ENCODE results near the gene AFP. TPM values are rescaled to one million over a fixed set of nuclear protein-coding genes. Genes with fewer than 3 reads are reported as not detected.
A peak's percentile ranks its signal among the peaks of the same experiment; 100 is the strongest.

Gene AFP
- total and polyA plus RNA-seq, 2 of the 13 experiments (the other 11 are each of a cell fraction or from before 2014, with no cell fraction given) = 9,434 to 13,105 TPM

DNA sequence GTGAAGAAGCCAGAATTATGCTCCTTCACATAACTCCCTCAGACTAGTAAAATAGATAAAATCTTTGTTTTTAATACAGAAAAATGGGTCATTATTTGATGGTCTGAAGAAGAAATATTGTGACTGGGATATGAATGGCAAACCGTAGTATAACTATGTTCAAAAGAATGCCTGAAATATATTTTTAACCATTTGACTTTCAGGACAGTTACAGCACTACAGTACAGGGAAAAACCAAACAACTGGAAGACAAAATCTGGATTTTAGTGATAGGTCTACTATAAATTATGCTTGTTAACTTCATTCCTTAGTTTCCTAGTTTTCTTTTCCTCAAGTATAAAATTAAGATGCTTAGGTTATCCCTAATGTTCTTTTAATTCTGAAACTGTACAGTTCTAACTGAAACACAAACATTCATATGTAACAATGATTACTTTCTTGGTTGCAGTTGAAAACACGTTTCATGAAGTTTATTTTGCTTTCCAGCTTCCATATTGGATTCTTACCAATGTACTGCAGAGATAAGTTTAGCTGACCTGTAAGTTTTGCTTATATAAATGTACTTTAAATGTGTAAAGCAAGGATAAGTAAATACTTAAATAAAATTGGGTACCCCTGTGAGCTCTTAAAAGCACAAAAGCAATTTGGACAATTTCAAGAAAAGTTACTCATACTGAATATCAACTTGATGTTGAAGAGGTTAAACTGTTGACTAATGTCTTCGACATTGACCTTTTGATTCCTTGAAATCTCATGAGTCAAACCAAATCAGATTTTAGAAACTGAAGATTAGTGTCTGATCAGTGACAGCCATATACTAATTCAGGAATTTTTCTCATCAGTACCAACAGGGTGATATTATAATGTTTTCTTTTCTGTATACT lies 895 bp downstream of the AFP start (continued):
- TF ChIP-seq ETV5 (CRISPR knock-in tag; IDR thresholded peaks at IDR 0.05; ENCODE audit: borderline replicate concordance) (no peak), SALL2 (CRISPR knock-in tag; IDR thresholded peaks at IDR 0.05) (no peak), NKX3-1 (CRISPR knock-in tag; IDR thresholded peaks at IDR 0.05) (no peak; the same call in none of the 2 replicates), ZNF460 (CRISPR knock-in tag; IDR thresholded peaks at IDR 0.05; ENCODE audit: borderline replicate concordance) (no peak), MAZ (IDR thresholded peaks at IDR 0.05; ENCODE audit: borderline replicate concordance, low read depth, low read length) (no peak), MAZ (CRISPR knock-in tag; IDR thresholded peaks at IDR 0.05; ENCODE audit: low read depth) (no peak), GFI1 (CRISPR knock-in tag; IDR thresholded peaks at IDR 0.05; ENCODE audit: borderline replicate concordance) (no peak), ZNF761 (CRISPR knock-in tag; conservative IDR thresholded peaks at IDR 0.05) (no peak), ZNF615 (CRISPR knock-in tag; IDR thresholded peaks at IDR 0.05; ENCODE audit: borderline replicate concordance) (no peak), ARNT (IDR thresholded peaks at IDR 0.05) (no peak), BCL6 (CRISPR knock-in tag; IDR thresholded peaks at IDR 0.05) (peak; percentile 9; the same call in 1 of the 2 replicates), ZNF256 (CRISPR knock-in tag; conservative IDR thresholded peaks at IDR 0.05) (no peak), PAF1 (CRISPR knock-in tag; IDR thresholded peaks at IDR 0.05) (peak; percentile 91), ZNF83 (CRISPR knock-in tag; IDR thresholded peaks at IDR 0.05; ENCODE audit: borderline replicate concordance) (no peak), GATAD2A (CRISPR knock-in tag; IDR thresholded peaks at IDR 0.05) (no peak), RBFOX2 (IDR thresholded peaks at IDR 0.05; ENCODE audit: low read depth, low read length) (peak; percentile 73), SIN3A (IDR thresholded peaks at IDR 0.05; ENCODE audit: borderline replicate concordance, low read depth, low read length) (0 out of 2 replicates have a peak, but pooled peaks have one; percentile 31), ZNF839 (CRISPR knock-in tag; IDR thresholded peaks at IDR 0.05; ENCODE audit: borderline replicate concordance) (no peak), ZNF678 (CRISPR knock-in tag; IDR thresholded peaks at IDR 0.05) (no peak), KMT2A (CRISPR knock-in tag; IDR thresholded peaks at IDR 0.05) (no peak), RBAK (CRISPR knock-in tag; IDR thresholded peaks at IDR 0.05) (no peak)
- TF ChIP-seq, protein P1, sequence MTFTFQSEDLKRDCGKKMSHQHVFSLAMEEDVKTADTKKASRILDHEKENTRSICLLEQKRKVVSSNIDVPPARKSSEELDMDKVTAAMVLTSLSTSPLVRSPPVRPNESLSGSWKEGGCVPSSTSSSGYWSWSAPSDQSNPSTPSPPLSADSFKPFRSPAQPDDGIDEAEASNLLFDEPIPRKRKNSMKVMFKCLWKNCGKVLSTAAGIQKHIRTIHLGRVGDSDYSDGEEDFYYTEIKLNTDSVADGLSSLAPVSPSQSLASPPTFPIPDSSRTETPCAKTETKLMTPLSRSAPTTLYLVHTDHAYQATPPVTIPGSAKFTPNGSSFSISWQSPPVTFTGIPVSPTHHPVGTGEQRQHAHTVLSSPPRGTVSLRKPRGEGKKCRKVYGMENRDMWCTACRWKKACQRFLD (CRISPR knock-in tag; IDR thresholded peaks at IDR 0.05; ENCODE audit: borderline replicate concordance) = no peak
- TF ChIP-seq, protein P2, sequence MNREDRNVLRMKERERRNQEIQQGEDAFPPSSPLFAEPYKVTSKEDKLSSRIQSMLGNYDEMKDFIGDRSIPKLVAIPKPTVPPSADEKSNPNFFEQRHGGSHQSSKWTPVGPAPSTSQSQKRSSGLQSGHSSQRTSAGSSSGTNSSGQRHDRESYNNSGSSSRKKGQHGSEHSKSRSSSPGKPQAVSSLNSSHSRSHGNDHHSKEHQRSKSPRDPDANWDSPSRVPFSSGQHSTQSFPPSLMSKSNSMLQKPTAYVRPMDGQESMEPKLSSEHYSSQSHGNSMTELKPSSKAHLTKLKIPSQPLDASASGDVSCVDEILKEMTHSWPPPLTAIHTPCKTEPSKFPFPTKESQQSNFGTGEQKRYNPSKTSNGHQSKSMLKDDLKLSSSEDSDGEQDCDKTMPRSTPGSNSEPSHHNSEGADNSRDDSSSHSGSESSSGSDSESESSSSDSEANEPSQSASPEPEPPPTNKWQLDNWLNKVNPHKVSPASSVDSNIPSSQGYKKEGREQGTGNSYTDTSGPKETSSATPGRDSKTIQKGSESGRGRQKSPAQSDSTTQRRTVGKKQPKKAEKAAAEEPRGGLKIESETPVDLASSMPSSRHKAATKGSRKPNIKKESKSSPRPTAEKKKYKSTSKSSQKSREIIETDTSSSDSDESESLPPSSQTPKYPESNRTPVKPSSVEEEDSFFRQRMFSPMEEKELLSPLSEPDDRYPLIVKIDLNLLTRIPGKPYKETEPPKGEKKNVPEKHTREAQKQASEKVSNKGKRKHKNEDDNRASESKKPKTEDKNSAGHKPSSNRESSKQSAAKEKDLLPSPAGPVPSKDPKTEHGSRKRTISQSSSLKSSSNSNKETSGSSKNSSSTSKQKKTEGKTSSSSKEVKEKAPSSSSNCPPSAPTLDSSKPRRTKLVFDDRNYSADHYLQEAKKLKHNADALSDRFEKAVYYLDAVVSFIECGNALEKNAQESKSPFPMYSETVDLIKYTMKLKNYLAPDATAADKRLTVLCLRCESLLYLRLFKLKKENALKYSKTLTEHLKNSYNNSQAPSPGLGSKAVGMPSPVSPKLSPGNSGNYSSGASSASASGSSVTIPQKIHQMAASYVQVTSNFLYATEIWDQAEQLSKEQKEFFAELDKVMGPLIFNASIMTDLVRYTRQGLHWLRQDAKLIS (CRISPR knock-in tag; IDR thresholded peaks at IDR 0.05) = peak; percentile 94
- TF ChIP-seq, protein P3, sequence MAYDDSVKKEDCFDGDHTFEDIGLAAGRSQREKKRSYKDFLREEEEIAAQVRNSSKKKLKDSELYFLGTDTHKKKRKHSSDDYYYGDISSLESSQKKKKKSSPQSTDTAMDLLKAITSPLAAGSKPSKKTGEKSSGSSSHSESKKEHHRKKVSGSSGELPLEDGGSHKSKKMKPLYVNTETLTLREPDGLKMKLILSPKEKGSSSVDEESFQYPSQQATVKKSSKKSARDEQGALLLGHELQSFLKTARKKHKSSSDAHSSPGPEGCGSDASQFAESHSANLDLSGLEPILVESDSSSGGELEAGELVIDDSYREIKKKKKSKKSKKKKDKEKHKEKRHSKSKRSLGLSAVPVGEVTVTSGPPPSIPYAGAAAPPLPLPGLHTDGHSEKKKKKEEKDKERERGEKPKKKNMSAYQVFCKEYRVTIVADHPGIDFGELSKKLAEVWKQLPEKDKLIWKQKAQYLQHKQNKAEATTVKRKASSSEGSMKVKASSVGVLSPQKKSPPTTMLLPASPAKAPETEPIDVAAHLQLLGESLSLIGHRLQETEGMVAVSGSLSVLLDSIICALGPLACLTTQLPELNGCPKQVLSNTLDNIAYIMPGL (CRISPR knock-in tag; IDR thresholded peaks at IDR 0.05; ENCODE audit: borderline replicate concordance in 1 of 2, low read depth in 1 of 2) = 0 out of 4 replicates have a peak, but pooled peaks of 1 of the 2 experiments have one; percentile 6
